Amniotic stem cell (primary cell): ENCODE measurements around the gene TBXAS1.
A peak's percentile ranks its signal among the peaks of the same experiment; 100 is the strongest.
"Not testable (repeated sequence)": the region's sequence is repeated elsewhere in the genome, so short reads cannot be mapped to it uniquely, and the experiment has no call there.

Experiments used
- DNase-seq: peaks from one replicate; lab custom pipeline; 2025; lab: John Stamatoyannopoulos, UW

Gene TBXAS1

GRCh38 chr7:139914306-139915267, 85.5 kb downstream of the TBXAS1 start:
- no peak for DNase-seq

GRCh38 chr7:139915268-139915863, 86.3 kb downstream of the TBXAS1 start:
- DNase-seq = no peak

- DNase-seq = peak; percentile 94
Measured at GRCh38 chr7:139915864-139916716, 87.0 kb downstream of the TBXAS1 start.

- no peak for DNase-seq
Measured at GRCh38 chr7:139916717-139917395, 87.8 kb downstream of the TBXAS1 start.

GRCh38 chr7:139917851-139918250, 88.8 kb downstream of the TBXAS1 start:
- no peak for DNase-seq

GRCh38 chr7:139918480-139918879, 89.4 kb downstream of the TBXAS1 start:
- no peak for DNase-seq

GRCh38 chr7:139923090-139923489, 94.0 kb downstream of the TBXAS1 start:
- no peak for DNase-seq

- DNase-seq = no peak
Measured at GRCh38 chr7:139924461-139924860, 95.4 kb downstream of the TBXAS1 start.

- not testable (repeated sequence) for DNase-seq
Measured at GRCh38 chr7:139929221-139929620, 100.2 kb downstream of the TBXAS1 start.

GRCh38 chr7:139930286-139930965, 101.4 kb downstream of the TBXAS1 start:
- no peak for DNase-seq

- no peak for DNase-seq
Measured at GRCh38 chr7:139931190-139931934, 102.3 kb downstream of the TBXAS1 start.

- DNase-seq = no peak
Measured at GRCh38 chr7:139932531-139932930, 103.5 kb downstream of the TBXAS1 start.

- DNase-seq = peak; percentile 44
Measured at GRCh38 chr7:139936760-139937310, 107.8 kb downstream of the TBXAS1 start.

- no peak for DNase-seq
Measured at GRCh38 chr7:139937715-139938114, 108.7 kb downstream of the TBXAS1 start.

GRCh38 chr7:139940866-139941265, 111.8 kb downstream of the TBXAS1 start:
- no peak for DNase-seq

- no peak for DNase-seq
Measured at GRCh38 chr7:139941421-139941820, 112.4 kb downstream of the TBXAS1 start.

GRCh38 chr7:139941866-139942265, 112.8 kb downstream of the TBXAS1 start:
- no peak for DNase-seq

- no peak for DNase-seq
Measured at GRCh38 chr7:139942636-139943035, 113.6 kb downstream of the TBXAS1 start.

GRCh38 chr7:139943401-139943800, 114.3 kb downstream of the TBXAS1 start:
- no peak for DNase-seq

GRCh38 chr7:139944248-139944647, 115.2 kb downstream of the TBXAS1 start:
- no peak for DNase-seq
